MM.1S (cell line): ENCODE results near the gene FOXJ3.

Experiments used
- DNase-seq: peaks from one replicate; pipeline ENCODE4 v3.0.0-alpha.2; 2015
- H2AFZ ChIP-seq: fragments of 300-600 bp; sonication (generic); 2 replicates; pipeline ENCODE4 v1.6.0; 2016; ENCODE audit warnings: antibody characterized with exemption, low read length
- H3F3A ChIP-seq: fragments of 300-600 bp; sonication (generic); 2 replicates; pipeline ENCODE4 v1.6.1; 2016; ENCODE audit warnings: mild to moderate bottlenecking, antibody characterized with exemption, low read length, moderate library complexity, mixed read lengths; ENCODE audit not compliant: insufficient read depth
- H3K27ac ChIP-seq: fragments of 300-600 bp; sonication (generic); 2 replicates; pipeline ENCODE4 v1.5.1; 2016; ENCODE audit warnings: mild to moderate bottlenecking, low read length
- H3K27me3 ChIP-seq: fragments of 300-600 bp; sonication (generic); replicated peaks from 2 replicates; pipeline ENCODE4 v1.6.0; 2016; ENCODE audit warnings: low read length; ENCODE audit not compliant: insufficient read depth
- H3K36me3 ChIP-seq: fragments of 300-600 bp; sonication (generic); replicated peaks from 2 replicates; pipeline ENCODE4 v1.6.1; 2016; ENCODE audit warnings: mild to moderate bottlenecking, low read length, mixed read lengths; ENCODE audit not compliant: insufficient read depth
- H3K4me1 ChIP-seq: fragments of 300-600 bp; sonication (generic); 2 replicates; pipeline ENCODE4 v1.6.1; 2016; ENCODE audit warnings: low read length, mixed read lengths
- H3K4me2 ChIP-seq: fragments of 300-600 bp; sonication (generic); 2 replicates; pipeline ENCODE4 v1.6.0; 2016; ENCODE audit warnings: low read depth, low read length
- H3K4me3 ChIP-seq: fragments of 300-600 bp; sonication (generic); 2 replicates; pipeline ENCODE4 v1.5.1; 2016; ENCODE audit warnings: low read length, mixed read lengths
- H3K79me2 ChIP-seq: fragments of 300-600 bp; sonication (generic); 2 replicates; pipeline ENCODE4 v1.6.1; 2016; ENCODE audit warnings: mixed run types, low read length, mixed read lengths
- H3K9ac ChIP-seq: fragments of 300-600 bp; sonication (generic); 2 replicates; pipeline ENCODE4 v1.6.1; 2016; ENCODE audit warnings: low read length, mixed read lengths
- H3K9me2 ChIP-seq: fragments of 300-600 bp; sonication (generic); replicated peaks from 2 replicates; pipeline ENCODE4 v1.6.1; 2016; ENCODE audit warnings: mild to moderate bottlenecking, low read length, mixed read lengths; ENCODE audit not compliant: insufficient read depth
- H3K9me3 ChIP-seq: fragments of 300-600 bp; sonication (generic); replicated peaks from 2 replicates; pipeline ENCODE4 v1.6.1; 2016; ENCODE audit warnings: mild to moderate bottlenecking, low read length, mixed read lengths; ENCODE audit not compliant: insufficient read depth
- H4K20me1 ChIP-seq: fragments of 300-600 bp; sonication (generic); 2 replicates; pipeline ENCODE4 v1.6.1; 2016; ENCODE audit warnings: mild to moderate bottlenecking, low read length, moderate library complexity, mixed read lengths; ENCODE audit not compliant: insufficient read depth
- CTCF ChIP-seq: fragments of 300-600 bp; sonication (generic); IDR thresholded peaks from 2 replicates; pipeline ENCODE4 v1.5.1; 2016; ENCODE audit warnings: antibody characterized with exemption, low read length, mixed read lengths
- EZH2 ChIP-seq: fragments of 300-600 bp; sonication (generic); optimal IDR thresholded peaks from 2 replicates; pipeline ENCODE3; 2017; ENCODE audit warnings: low read depth, mild to moderate bottlenecking, antibody characterized with exemption, low read length, mixed read lengths
- EZH2phosphoT487 ChIP-seq: fragments of 300-600 bp; sonication (generic); IDR thresholded peaks from 2 replicates; pipeline ENCODE4 v1.6.1; 2018; ENCODE audit warnings: antibody characterized with exemption, low read length

The FOXJ3 gene

GRCh38 chr1:42231253-42231652 is 103.8 kb downstream of the FOXJ3 start:
- H3K4me2 ChIP-seq: no peak overlapping the region

GRCh38 chr1:42228938-42229337 is 106.1 kb downstream of the FOXJ3 start:
- H3K79me2 ChIP-seq: peaks cover 10% of the 10 kb centered on the region; the same call in 1 of the 2 replicates
- no peaks in the 10 kb centered on the region for H3K9me3 ChIP-seq
- H3F3A ChIP-seq: no peaks in the 10 kb centered on the region
- H4K20me1 ChIP-seq: no peaks in the 10 kb centered on the region; the same call in 1 of the 2 replicates
- no peak for DNase-seq
- H3K9me2 ChIP-seq: no peaks in the 10 kb centered on the region
- TF ChIP-seq EZH2phosphoT487 (no peak), EZH2 (no peak), CTCF (no peak)
- H3K4me1 ChIP-seq: no peaks in the 10 kb centered on the region
- no peak overlapping the region for H3K4me2 ChIP-seq
- H3K36me3 ChIP-seq: no peaks in the 10 kb centered on the region; the same call in 1 of the 2 replicates
- H3K27ac ChIP-seq: no peak overlapping the region
- H3K4me3 ChIP-seq: no peak overlapping the region
- no peak overlapping the region for H3K9ac ChIP-seq
- no peak overlapping the region for H2AFZ ChIP-seq
- no peaks in the 10 kb centered on the region for H3K27me3 ChIP-seq

More at GRCh38 chr1:42231253-42231652, 103.8 kb downstream of the FOXJ3 start:
- Histone ChIP-seq H3K36me3 (no peaks in the 10 kb centered on the region; the same call in 1 of the 2 replicates), H3K9ac (no peak overlapping the region), H3F3A (no peaks in the 10 kb centered on the region), H4K20me1 (no peaks in the 10 kb centered on the region; the same call in 1 of the 2 replicates), H3K4me1 (no peaks in the 10 kb centered on the region), H2AFZ (no peak overlapping the region), H3K4me3 (no peak overlapping the region), H3K79me2 (peaks cover 17% of the 10 kb centered on the region), H3K9me2 (no peaks in the 10 kb centered on the region), H3K27ac (no peak overlapping the region), H3K9me3 (no peaks in the 10 kb centered on the region), H3K27me3 (no peaks in the 10 kb centered on the region)
- DNase-seq: no peak
- TF ChIP-seq CTCF (no peak), EZH2 (no peak), EZH2phosphoT487 (no peak)

GRCh38 chr1:42223036-42223435 is 112.0 kb downstream of the FOXJ3 start:
- DNase-seq: no peak
- Histone ChIP-seq H2AFZ (no peak overlapping the region), H3K27me3 (no peaks in the 10 kb centered on the region), H3F3A (no peaks in the 10 kb centered on the region), H3K4me1 (peaks cover 4% of the 10 kb centered on the region; the same call in 1 of the 2 replicates), H3K4me2 (no peak overlapping the region), H3K9me2 (no peaks in the 10 kb centered on the region), H3K27ac (no peak overlapping the region), H3K36me3 (no peaks in the 10 kb centered on the region; the same call in 1 of the 2 replicates), H4K20me1 (no peaks in the 10 kb centered on the region; the same call in 1 of the 2 replicates), H3K9ac (no peak overlapping the region), H3K9me3 (no peaks in the 10 kb centered on the region), H3K79me2 (peaks cover 3% of the 10 kb centered on the region; the same call in 1 of the 2 replicates), H3K4me3 (no peak overlapping the region)
- no peak for TF ChIP-seq EZH2
- no peak for TF ChIP-seq CTCF
- no peak for TF ChIP-seq EZH2phosphoT487
